ENCODE results near the gene WFS1.

Gene WFS1

DNA sequence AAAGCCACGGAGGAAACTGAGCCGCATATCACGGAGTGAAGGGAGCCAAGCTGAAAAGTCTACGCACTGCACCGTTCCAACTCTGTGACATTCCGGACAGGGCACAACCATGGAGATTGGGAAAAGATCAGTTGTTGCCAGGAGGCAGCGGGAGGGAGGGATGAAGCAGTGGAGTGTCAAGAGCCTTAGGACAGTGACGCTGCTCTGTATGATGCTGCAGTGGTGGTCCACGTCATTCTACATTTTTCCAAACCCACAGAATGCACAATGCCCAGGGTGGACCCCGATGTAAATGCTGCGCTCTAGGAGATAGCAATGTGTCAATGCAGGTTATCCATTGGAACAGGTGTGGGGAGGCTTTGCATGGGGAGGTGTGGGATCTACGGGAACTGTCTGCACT is 7.5 kb upstream of the WFS1 start:
- no peak for DNase-seq

DNA sequence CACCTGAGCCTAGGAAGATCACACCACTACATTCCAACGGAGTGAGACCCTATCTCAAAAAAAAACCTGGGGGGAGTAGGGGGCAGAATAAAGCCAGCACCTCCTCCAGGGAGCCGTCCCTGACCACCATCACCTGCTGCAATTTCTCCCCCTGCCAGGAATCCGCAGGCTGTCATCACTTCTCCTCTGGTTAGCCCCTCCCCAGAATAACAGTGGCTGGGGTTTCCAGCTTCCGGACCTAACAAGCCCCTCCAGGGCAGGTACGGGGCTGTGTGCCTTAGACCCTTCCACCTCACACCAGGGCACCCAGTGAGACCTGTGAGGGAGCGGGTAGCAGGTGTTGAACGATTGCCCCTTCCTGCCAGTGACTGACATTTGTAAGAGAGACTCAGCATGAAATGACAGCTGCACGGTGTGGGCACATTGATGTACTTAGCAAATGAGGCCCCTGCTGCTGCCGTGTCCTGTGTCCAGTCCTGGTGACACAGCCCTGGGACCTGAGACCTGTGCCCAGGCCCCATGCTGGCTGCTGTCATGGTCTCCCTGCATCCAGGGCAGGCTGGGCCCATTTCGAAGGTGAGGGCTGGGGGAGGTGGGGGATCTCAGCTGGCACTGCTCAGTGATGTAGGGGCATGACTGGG is 6.7 kb upstream of the WFS1 start:
- no peak for DNase-seq

DNA sequence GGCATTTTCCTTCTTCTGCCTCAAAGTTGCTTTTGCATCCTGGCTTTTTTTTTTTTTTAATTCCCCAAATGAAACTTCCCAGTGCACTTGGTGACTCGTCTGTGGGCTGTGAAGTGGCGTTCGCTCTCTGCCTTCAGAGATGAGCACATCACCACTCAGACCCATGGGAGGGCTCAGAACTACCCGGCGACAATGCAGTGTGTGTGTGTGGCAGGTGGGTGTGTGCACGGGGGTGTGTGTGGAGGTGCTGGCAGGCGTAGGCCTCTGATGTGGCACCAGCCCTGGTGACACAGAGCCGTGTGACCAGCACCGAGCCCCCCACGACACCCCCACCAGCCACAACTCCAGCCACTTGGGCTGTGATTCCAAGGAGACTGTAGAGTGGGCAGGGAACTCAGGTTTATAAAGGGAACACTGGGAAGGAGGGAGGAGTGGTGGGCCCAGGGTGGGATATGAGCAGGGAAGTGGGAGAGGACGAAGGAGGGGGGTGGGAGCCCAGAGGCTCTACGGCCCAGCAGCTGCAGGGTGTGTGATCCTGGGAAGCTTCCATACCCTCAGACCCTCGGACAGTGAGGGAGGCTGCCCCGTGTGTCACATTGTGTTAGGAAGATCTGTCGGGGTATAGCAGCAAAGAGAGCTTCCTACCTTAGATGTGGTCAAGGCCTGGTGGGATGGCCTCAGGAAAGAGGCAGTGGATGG is 6.0 kb upstream of the WFS1 start:
- DNase-seq: no peak

DNA sequence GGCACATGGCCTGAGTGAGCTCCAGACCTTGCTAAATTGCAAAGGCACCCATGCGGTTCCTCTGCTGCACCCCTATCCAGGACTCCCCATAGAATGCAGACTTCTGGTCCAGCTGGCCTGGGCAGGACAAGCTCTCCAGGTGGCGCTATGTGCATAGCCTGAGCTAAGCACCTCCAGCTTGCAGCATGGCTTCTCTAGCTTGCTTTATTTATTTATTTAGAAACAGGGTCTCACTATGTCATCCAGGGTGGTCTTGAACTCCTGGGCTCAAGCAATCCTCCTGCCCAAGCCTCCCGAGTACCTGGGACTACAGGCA is 5.5 kb upstream of the WFS1 start:
- DNase-seq: no peak

DNA sequence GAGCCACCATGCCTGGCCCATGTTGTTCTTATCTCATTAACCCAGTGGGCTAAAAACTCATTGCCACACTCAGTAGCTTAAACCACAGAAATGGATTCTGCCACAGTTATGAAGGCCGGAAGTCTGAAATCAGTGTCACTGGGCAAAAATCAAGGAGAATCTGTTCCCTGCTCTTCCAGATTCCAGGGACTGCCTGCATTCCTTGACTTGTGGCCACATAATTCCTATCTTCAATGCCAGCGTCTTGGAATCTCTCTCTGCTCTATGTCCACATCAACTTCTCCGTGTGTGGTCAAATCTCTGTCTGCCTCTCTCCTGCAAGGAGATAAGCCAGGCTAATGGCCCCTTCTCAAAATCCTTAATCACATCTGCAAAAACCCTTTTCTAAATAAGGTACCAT is 4.1 kb upstream of the WFS1 start:
- DNase-seq: no peak

DNA sequence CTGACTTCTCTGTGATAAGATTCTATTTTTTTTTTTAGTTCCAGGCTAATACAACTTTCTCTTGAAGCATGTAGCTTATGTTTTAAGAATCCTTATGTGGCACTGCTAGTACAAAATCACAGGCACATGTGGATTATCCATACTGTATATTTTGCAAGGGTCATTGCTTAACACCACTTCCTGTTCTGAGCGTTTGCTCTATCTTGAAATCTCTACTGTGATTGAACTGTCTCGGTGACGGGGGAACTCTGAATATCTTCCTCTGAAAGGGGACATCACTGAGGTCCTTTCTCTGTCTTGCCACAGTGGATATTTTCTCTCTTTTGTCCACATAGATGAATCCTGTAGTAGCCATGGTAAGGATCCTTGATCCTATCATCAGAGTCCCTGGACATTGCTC is 2.1 kb upstream of the WFS1 start:
- no peak for DNase-seq

DNA sequence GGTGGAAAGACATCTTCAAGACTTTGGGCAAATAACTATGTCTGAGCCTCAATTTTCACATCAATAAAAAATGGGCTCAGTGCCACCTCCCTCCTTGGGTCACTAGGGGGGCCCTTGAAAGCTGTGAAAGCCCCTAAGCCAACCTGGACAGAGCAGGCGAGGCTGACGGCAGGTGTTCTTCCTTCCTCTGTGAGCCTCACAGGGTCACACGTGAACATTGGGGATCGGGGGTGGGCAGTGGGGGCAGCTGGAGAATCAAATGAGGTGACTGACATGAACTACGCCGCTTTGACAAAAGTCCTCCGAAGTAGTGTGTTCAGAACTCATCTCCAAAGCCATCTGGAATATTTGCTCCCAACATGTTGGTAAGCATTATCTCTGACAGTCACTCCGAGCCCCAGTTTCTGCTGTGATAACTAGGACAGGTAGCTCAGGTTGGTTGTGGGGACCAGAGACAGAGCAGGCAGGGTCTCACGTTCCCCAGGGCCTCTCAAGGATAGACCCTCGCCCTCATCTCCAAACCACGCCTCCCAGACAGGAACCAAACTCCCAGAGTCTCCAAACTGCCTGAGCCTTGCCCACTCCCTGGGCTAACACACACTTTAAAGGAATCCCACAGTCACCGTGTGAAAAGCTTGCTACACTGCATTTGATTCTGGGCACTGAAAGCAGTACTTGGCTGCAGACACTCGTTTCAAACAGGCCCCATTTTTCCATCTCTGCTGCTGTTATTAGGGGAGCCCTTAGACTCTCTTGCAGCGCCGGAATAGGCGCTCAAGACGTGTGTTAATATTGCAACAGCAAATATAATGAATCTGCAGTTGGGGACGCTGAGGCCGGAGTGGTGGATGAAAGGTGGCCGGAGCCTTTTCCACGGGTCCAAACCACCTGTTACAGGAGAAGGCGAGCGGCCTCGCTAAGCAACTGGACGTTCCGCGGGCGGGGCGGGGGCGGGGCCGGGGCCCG is 717 bp upstream of the WFS1 start:
- DNase-seq: no peak

DNA sequence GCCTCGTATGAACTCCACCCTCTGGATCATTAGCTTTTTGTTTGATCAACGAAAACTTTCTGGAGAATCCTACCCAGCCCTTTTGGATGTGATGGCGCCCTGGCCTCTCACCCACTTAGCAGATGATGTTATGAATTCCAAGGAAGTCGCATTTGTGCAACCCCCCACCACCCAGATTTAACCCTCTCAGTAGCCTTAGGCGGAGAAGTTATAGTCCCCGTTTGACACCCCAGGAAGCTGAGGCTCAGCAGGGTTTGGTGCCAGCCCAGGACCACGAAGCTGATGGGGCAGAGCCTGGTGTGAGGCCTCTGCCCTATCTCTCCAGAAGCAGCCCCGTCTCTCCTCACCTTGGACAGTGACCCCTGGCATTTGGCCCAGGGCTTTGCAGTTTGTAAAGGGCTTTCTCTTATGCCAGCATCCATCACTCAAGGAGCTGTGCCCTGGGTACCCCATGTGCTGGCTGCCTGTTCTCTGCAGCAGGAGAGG is 1.0 kb downstream of the WFS1 start:
- no peak for DNase-seq

DNA sequence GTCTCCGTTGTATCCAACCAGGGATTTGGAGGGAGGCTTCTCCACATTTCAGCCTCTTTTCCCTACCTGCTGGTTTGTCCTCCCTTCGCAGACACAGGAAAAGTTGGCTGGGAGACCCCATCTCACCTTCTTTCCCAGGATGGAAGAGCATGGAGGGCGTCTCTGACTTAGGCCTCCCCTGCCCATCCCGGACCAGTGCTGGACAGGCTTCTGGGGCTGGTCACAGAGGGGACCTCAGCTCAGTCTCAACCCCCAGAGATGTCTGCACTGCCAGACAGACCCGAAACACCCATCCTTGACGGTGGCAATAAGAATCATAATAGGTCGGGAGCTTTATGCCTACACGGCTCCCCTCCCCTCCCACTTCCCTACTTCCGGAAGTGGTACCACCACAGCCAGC is 1.6 kb downstream of the WFS1 start:
- no peak for DNase-seq

DNA sequence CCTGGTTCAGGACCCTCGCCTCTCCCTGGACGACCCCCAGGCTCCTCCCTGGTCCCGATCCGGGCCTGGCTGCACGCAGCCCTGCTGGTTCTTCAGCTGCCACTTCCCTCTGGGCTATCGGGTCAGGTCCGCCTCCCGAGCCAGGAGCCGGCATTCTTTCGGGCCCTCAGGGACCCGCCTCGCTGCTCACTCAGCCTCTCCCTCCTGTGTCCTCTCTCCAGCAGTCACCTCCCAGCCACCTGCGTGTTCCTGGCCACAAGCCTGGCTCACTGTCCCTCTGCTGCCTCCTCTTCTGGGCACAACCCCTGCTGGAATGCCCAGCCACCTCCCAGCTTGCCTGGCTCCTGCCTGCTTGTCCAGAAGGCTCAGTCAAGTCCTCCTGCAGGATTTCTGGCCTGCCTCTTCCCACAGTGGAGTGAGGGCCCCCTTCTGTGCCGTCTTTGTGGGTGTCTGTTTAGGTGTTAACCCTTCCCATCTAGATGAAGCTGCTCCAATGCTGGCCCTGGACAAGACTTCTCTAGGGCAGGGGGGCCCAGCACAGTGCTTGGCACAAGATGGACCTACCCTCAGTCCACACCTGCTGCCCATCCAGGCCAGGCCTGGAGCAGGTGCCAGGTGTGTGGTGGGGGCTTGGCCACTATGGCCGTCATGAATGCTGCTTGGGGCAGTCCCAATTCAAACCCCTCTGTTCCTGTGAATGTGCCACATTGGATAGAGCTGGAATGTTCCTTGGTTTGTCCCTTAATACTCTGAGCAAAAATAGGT is 2.2 kb downstream of the WFS1 start:
- DNase-seq: no peak

DNA sequence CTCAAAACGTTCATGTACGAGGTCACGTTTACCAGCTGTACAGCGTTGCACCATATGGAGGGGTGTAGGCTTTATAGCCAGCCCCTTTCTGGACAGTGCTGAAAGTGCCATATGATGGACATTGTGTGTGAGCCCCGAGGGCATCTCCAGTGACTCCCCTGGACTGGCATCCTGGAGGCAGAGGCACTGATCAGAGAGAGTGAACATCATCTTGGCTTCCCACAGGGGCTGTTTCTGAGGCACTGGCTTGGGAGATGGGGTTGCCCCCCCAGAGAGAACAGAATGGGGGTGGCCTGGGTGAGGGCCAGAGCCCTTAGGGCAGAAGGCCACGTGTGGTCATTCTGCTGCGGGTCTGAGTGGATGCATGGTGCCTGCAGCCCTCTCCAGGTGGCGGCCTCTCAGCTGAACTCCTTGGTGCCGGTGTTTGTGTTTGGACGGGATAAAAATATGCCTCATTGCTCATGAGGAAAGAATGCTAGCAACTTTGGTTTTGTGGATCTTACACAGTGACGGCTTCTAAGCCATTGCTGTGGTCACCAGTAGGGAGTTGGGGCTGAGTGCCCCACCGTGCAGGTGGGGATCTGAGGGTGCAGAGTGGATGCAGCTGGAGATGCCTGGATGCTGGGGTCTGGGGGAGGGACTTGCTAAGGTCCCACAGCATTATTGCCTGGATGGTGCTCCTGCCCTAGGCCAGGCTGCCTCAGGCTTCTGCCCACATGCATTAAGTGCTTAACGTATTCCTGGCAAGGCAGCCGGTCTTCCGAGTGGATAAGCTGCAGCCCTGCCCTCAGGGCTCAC is 3.4 kb downstream of the WFS1 start:
- DNase-seq: no peak

DNA sequence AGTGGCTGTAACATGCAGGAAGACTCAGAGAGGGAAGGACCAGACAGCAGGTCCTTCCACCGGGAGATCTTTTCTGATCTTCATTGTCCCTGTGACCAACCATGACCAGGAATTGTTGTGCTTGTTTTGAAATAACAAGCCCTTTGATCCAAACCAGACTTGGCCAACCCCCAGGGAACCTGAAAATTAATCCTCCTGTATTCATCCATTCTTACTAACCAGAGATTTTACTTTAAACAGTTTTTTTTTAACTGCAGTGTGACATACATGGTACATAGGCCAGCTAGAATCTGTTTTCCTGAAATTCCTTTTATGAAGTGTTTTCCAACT is 4.0 kb downstream of the WFS1 start:
- no peak for DNase-seq

DNA sequence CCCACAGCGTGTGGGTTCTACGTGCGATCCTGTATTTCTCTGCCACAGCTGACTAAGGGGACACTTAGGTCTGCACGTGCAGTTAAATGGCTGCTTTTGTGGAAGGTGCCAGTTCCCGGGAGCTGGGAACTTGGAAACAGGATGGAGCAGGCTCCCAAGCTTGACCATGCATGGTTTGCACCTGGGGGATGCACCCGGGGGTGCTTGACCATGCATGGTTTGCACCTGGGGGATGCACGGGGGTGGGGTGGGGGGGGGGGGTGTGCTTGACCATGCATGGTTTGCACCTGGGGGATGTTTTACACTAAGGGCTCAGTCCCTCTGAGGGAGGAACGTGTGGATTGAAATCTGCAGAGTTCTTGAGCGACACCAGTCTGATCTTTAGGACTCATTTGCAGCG is 5.7 kb downstream of the WFS1 start:
- no peak for DNase-seq

DNA sequence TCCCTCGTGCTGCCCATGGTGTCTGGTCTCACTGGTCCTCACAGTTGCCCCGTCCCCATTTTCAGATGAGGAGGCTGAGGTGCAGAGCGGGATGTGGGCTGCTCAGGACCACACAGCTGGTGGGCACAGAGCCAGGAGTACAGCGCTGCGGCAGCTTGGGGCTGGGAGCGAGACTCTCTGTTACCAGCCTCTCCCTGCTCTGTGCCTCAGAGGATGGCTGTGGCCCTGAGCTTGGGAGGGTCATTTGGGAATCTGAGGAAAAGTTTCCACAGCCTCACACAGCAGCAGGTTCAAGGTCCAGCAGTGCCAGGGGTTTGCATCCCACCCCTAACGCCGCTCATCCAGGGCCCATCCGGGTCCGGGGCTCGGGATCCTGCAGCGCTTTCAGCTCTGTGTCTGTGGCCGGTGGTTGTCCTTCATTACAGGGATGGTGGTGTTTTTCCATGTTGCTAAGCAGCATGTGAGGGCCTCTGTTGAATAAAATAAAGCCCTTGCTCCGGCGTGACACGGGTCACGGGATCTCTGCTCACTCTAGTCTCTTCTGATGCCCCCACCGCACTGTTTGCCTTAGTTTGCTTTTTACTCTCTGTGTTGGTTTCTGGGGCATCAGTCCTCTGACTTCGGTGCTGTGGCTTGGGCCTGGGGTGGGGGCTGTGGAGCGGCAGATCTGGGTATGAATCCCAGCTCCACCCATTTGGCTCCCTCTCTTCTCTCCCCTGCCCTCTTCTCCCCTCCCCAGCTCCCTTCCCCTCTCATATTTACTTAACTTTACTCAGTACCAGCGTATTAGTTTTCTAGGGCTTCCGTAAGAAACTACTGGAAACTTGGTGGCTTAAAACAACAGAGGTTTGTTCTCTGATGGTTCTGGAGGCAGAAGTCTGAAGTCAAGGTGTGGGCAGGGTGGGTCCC is 6.5 kb downstream of the WFS1 start:
- no peak for DNase-seq

DNA sequence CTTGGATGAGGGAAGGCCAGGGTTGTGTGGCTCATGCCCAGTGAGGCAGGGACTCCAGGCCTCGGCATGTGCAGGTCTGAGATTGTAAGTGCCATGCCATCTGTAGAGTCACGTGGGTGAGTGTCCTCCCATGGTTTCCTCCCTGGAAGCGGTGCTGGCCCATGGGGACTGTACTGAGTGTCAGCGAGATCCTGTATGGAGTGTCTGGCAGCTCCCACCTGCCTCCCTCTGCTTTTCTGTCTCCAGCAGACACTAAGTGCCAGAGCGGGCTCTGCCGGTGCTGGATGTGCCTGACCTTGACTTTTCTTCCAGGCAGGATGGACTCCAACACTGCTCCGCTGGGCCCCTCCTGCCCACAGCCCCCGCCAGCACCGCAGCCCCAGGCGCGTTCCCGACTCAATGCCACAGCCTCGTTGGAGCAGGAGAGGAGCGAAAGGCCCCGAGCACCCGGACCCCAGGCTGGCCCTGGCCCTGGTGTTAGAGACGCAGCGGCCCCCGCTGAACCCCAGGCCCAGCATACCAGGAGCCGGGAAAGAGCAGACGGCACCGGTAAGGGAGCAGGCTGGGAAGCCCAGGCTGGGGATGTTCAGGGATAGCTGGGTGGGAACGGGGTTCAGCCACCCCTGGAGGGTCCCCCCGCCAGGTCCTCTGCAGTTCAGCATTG is 7.6 kb downstream of the WFS1 start:
- no peak for DNase-seq

DNA sequence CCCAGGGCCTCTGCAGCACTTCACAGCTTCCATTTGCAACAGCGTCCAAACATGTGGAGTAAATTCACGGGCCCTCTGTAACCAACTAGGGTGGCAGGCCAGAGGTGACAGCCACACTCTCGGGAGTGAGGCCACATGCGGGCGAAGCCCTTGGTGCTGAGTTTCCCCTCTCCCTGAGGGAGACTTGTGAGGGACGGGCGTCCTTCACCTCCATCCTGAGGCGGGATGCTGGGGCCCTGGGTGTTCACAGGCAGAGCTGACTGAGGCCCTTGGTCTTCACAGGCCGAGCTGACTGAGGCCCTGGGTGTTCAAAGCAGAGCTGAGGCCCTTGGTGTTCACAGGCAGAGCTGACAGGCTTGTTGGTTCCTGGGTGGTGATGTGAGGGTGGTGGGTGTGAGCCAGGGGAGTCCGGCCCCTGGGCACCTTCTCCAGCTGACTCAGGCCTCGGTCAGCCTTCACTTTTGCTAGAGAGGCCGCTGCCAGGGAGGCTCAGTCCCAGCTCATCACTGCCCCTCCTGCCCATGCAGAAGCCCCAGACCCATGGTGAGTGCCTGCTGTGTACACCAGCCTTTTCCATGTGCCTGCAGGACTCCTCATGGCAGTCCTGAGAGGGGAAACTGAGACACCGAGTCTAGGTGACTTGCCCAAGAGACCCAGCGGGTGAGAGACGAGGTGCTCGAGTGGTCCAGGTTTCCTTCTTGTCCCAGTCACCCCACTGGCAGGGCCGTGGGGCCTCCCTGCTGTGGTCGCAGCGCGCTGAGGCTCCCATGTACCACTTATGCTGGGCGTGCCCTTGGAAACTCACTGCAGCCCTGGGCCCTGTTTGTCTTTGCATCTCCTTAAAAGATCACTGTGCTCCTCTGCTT is 8.5 kb downstream of the WFS1 start:
- DNase-seq: no peak

DNA sequence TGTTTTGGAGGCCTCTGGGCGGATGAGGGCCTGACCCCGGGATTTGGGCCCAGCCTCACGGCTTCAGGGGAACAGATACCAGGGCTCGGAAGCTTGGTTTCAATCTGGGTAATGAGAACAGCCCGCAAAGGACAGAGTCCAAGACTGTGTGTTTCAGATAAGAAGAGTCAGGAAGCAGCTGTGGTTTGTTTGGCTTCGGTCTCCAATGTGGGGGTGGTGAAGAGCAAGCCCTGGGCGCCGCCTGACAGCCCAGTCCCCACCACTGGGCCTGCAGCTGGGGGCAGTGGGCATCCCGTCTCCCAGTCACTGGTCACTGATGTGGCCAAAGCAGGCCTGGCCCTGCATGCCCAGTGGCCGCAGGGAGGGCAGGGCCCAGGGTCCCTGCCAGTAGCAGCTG is 9.1 kb downstream of the WFS1 start:
- DNase-seq: no peak

DNA sequence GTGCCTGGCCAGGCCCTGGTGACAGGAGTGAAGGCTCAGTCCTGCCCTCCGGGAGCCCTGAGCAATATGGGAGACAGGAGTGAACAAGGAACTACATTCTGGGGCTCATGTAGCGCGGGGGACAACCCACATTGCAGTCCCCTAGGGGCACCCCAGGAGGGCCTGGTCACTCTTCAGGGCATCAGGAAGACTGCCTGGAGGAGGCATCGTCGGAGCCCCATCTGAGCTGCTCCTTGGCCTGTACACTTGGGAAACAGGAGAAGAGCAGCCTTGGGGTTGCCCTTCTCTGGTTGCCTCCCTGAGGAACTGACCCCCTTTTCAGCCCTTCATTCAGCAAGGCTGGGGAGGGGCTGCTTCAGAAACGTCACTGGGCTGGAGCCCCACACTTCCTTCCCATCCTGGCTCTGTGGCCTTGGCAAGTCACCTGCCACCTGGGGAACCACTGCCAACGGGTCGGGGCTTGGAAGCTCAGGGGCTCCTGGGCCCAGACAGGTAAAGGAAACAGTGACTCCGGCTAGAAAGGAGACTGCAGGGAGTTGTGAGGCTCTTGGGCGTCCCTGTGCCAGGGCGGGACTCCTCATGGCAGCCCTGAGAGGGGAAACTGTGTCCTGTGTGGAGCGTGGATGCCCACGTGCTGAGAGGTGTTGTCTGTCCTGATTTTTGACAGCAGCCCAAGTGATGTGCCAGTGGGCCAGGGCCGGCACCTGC is 10.1 kb downstream of the WFS1 start:
- DNase-seq: no peak

Data from hippocampal formation (tissue), 2 donors.